GM18909 (cell line): ENCODE measurements around the gene CORO1C.
A peak's percentile ranks its signal among the peaks of the same experiment; 100 is the strongest.
"Not testable (repeated sequence)": the region's sequence is repeated elsewhere in the genome, so short reads cannot be mapped to it uniquely, and the experiment has no call there.

Source experiments
- ATAC-seq: cut with Tn5 transposase; IDR thresholded peaks from one replicate; pipeline ENCODE4 v1.9.1; 2021; ENCODE audit warnings: mild to moderate bottlenecking; ENCODE audit not compliant: unreplicated experiment, poor library complexity

CORO1C gene

DNA sequence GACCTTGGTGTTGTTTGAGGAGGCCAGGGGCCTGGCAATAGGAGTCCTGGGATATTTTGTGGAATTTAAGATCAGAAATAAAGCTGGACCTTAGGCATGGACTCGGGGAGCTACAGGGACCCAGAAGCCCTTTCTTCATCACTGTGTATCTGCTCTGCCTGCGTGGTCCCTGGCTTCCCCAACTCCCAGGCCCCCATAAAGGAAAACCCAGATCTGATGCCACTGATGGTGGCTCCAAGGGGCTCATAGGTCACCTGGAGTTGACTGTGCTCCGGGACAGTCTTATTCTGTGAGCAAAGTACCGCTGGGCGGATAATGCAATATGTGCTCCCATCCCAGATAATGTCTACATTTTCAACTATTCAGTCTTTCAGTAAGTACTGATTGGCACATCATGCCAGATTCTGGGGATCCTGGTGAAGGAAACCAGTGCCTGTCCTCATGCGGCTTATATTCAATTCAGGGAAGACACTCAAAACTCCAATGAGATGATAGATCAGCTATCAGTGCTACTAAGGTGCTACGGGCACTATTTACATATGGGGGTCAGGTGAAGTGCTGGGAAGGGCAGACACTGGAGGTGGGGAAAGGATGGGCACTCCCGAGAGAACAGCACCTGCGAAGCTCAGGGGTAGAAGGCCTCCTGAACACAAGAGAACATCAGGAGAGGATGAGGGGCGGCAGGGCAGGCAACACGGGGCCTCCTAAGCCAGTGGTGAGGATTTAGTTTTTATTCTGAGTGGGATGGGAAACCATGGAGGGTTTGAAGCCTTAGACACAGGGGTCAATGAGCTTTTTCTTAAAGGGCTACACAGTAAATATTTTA lies 92.1 kb downstream of the CORO1C start:
- ATAC-seq, result no peak

DNA sequence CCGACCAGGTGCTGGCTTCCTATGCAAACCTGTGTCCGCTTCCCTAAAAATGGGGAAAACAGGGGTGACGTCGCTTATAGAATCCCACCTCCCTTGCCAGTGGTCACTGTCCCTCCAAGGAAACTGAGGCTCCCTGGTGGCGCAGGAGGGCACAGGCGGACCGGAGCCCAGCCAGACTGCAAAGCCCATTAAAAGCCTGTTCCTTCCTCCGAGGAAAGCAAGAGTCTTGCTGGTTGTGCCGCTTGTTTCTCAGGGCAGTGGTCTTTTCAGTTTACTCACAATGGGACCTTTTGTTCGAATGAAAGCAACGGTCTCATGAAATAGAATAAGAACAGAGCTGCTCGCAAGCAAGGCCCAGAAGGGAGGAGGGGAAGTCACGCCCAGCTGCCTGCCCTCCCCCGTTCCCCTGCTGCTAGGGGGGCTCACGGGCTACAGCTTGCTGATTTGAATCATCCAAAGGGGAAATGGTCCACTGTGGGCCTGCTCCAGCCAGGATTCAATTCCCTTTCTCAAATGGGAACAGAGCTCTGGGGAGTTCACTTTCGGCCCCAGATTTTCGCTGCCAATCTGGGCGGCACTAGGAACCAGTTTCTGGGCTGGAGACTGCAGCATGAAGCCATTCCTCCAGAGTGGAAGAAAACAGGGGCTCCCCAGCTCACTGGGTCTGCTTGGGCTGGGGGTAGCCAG lies 93.0 kb downstream of the CORO1C start:
- ATAC-seq, result no peak

DNA sequence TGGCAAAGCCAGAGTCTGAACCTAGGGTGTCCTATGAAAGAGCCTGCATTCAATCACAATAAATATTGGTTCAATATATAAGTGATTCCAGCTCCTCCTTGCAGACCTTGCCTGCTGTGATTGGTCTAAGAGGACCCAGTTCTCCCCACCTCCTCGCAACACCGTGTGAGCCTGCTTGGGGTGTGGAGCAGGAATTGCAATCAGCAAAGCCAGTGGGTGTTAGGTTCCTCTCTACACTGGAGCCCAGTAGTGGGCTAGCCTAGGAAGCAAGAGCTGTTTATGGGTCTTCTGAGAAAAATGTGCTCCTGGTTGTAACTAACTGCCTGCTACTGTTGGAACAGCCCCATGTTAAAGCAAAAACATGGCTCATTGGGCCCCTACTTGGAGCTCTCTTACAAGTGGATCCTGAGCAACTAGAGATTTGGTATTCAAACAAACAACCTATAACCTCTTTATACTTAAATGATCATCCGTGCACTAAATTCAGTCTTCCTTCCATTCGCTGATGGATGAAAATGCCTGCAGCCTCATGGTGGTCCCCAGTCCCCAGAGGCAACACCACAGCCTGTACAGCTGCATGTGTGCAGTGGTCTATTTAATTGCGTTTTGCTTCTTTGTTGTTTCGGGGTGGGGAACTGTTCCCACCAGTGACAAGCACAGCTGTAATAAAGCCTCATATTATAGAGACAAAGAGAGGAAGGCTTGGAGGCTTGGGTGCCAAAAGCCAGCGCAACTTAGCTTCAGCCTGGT lies 93.9 kb downstream of the CORO1C start:
- no peak for ATAC-seq

DNA sequence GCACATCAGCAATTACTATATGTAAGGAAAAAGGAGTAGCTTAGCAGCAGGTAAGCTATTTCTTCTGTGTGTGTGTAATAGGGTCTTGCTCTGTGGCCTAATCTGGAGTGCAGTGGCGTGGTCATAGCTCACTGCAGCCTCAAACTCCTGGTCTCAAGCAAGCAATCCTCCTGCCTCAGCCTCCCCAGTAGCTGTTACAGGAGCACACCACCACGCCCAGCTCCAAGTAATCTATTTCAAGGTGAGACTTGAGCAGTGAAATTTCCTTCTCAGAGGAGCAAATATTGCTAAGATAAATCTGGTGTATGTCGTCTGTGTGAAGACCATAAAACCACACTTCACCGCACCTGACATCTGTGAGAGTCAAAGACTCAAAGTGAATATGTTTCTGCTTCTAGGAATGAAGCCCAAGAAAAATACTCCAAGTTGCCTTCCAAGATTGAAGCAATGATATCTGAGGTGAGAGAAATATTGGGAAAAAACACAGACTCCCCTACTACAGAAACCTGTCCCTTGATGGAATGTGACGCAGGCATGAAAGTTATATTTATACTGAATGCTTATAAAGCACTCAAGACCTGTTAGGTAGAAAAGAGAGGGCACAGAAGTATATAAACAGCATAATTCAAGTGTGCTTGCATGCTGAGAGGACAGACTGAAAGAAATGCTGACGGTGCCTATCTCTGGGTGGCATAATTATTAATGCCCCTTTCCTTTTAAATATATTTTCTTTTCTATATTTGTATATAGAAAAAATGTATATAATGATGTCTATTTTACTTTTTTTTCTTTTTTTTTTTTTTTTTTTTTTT lies 95.1 kb downstream of the CORO1C start:
- no peak for ATAC-seq

DNA sequence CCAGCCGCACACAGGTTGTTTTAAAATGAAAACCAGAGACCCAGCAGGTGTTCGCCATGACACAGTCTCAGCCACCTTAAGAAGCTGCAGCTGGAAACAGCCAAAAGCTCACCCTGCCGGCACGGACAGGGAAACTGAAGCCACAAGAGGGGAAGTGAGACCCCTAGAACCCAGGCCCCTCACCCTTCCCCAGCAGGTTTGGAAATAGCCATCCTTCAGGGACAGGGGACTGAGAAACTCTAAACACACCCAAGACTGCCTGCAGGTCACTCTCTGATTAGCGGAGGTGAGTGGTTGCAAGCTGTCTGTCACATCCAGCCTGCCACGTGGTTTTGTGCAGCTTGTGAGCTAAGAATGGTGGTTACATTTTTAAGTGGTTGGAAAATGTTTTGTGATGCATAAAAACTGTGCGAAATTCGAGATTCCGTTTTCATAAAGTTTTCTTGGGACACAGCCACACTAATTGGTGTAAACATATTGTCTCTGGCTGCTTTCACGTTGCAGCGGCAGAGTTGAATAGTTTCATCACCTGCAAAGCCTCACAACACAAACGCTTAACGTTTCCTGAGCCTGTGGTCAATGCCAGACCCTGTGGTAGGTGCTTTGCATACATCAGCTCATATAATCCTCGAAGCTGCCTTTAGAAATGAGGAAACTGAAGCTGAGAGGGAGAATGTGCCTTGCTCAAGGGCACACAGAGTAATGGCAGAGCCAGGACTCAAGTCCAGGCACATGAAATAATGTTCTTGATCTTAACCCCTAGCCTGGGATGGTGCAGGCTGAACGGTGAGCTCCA lies 95.9 kb downstream of the CORO1C start:
- ATAC-seq, result peak; percentile 52

DNA sequence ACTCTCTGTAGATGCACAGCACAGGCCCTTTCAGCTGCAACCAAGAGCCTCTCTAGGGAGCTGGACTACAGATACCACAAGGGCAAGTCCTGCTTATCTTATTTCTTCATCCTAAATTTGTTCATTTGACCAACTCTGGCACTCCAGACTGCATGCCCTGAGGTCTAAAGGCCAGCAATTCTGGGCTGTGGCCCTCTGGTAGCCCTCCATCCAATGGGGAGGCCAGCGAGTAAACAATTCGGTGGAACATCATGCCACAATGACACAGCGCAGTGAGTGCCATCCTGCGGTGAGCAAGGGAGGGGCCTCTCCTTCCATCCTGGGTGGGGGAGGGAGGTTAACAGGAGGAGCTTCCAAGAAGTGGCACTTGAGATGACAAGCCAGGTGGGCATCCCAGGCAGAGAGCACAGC lies 97.0 kb downstream of the CORO1C start:
- ATAC-seq, result no peak

DNA sequence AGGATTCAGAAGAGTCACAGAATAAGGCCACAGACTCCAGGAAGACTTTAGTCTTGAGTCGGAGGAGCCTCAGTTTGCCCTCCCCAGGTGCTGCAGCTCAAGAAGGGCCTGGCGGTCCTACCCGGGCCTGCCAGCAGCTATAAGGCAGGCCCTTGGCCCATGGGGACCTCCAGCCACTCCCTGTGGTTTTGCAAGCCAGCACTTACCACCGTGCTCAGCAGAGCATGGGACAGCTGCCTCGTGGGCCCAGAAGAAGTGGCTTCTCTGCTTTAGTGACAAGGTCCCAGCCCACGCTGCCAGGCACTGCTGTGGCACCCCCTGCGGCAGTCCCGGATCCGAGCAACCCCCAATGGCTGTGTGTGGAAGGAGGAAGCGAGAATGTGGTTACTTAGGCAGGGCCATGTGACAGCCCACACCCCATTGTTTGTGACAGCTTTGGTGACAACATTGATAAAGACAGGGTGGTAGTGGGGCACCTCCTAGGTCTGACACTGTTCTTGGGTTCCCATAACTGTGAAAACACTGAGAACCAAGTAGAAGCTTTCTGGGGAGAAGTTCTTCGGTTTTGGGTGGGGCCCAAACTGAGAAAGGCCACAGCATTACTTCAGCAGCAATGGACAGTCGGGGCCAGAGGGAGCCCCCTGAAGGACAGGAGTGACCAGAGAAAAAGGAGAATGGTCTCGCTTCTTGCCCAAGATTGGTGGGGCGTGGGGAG lies 97.6 kb downstream of the CORO1C start, which contains the start of gene SELPLG:
SELPLG (minus strand) TSS at position 361 of the 715 bp plus-strand sequence. CDS start 9,587 bp downstream, outside the sequence.
- ATAC-seq, result peak; percentile 61

DNA sequence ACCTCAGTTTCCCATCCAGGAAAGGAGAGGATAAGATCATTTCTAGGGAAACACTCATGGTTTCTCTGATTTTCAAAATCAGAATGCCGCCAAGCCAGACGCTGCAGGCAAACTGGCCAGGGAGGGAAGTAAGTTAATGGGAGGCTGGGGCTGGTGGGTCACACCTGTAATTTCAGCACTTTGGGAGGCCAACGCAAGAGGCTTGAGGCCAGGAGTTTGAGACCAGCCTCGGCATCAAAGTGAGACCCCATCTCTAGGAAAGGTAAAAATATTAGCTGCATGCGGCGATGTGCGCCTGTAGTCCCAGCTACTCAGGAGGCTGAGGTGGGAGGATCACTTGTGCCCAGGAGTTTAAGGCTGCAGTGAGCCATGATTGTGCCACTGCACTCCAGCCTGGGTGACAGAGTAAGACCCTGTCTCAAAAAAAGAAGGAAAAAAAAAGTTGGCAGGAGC lies 98.2 kb downstream of the CORO1C start:
- ATAC-seq, result no peak

DNA sequence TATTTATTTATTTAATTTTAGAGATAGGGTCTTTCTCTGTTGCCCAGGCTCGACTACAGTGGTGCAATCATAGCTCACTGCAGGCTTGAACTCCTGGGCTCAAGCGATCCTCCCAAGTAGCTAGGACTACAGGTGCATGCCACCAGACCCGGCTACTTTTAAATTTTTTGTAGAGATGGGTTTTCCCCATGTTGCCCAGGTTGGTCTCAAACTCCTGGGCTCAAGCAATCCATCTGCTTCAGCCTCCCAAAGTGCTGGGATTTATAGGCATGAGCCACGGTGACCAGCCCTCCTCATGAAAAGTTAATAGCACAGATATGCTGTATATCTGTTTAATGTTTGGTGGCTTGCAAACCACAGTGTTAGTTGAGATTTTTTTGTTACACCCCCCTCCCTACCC lies 100.1 kb downstream of the CORO1C start:
- ATAC-seq, result not testable (repeated sequence)

DNA sequence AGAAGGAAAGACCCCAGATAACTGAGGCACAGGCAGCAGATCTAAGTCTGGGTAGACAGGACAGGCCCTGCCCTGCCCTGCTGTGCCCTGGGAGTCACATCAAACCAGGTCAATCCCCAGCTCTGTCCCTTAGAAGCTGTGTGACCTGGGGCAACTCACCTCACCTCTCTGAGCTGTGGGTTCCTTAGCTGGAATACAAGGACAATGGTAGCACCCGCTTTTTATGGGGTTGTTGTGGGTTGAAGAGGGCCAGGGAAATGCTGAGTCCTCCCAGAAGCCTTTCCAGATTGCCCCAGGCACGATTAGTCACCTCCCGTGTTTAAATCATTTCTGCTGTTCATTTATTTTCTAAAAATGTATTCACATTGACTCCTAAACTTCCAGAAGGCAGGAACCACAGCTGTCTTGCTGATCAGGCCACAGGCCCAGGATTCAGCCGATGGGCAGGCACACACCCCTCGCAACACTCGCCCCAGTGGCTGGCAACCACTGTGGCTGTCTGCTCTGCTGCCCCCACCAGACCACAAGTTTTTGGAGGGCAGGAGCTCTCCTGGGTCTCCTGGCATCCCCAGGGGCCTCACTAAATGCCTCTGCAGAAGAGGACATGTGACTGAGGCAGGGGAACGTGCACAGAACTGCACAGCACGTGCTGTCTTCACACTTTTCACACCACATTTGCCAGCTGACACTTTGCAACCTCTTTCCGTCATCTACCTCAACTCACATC lies 100.7 kb downstream of the CORO1C start:
- no peak for ATAC-seq

DNA sequence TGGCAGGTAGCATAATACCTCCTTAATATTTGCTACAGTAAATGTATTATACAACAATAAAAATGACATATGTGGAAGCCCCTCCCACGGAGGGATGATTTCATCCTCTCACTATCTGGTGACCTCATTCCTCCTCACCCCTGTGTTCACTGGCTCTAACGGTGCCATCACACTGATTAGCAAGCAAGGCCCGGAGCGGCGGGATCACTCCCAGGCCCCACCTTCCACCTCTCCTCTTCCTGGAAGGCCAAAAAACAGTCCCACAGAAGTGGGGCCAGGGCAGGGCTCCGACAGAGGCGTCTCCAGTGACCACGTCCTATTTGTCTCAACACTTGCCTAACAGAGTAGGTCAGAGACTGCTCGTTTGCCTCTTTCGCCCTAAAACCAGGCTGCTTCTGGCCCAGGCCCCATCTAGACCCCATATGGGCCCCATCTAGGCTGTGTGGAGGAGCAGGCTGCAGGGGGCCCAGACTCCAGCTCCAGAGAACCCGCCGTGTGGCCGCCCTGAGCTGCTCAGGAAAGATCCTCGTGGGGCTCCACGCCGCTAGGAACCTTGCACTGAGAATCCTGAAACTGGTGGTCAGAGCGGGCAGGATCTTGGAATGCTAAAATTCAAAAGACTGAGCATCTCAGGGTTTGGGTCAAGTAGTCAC lies 101.4 kb downstream of the CORO1C start:
- no peak for ATAC-seq

DNA sequence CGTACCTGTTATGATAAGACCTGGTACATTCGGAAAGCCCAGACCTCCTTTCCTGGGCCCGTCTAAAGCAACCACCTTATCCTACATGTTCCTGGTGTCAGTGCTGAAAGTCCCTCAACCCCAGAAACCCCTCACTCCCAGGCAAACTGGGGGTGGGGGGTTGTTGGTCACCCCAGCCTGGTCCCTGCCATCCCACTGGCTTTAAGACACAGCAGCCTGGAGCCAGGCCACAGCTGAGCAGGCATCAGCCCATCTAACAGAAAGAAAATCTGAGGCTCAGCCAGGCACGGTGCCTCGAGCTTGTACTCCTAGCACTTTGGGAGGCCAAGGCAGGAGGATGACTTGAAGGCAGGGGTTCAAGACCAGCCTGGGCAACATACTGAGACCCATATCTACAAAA lies 102.2 kb downstream of the CORO1C start:
- no peak for ATAC-seq

DNA sequence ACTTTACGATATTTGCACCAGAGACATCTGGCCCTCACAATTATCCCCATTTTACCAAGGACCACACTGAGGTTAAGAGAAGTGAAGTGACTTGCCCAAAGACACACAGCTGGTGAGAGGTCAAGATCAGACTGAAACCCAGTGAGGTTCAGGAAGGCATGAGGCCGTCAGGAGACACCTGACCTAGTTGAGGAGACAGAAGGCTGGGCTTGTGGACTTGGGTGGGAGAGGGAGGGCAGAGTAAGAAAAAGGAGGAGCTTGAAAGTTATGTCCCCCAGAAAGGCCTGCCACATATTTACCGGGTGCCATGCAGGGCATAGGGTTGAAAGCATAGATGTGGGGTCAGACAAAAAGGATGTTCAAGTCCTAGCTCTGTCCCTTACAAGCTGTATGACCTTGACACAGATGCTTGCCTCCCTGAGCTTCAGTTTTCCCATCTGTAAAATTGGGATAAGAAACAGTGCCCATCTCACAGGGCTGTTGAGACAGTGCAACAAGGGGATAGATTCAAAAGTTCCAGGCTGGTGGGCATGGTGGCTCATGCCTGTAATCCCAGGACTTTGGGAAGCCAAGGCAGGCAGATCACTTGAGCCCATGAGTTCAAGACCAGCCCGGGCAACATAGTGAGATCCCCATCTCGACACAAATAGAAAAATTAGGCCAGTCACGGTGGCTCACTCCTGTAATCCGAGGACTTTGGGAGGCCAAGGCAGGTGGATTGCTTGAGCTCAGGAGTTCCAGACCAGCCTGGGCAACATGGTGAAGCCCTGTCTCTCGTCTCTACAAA lies 104.0 kb downstream of the CORO1C start:
- ATAC-seq, result no peak

DNA sequence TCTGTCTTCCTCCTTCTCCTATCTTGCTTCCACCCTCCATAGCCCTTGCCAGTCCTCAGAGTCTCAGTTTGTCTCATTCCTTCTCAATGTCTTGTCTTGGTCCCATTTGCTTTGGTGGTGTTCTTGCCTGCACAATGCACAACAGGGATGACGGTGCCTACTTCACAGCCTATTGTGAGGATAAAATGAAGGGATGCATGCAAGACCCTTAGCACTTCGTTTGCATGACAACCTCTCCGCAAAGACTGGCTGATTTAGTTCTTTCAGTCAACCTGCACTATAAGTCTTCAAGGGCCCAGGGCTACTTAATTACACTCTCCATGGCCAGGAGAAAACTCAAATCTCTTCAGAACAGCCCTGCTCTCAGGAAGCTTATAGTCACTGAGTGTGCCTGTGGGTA lies 106.1 kb downstream of the CORO1C start:
- ATAC-seq, result no peak

DNA sequence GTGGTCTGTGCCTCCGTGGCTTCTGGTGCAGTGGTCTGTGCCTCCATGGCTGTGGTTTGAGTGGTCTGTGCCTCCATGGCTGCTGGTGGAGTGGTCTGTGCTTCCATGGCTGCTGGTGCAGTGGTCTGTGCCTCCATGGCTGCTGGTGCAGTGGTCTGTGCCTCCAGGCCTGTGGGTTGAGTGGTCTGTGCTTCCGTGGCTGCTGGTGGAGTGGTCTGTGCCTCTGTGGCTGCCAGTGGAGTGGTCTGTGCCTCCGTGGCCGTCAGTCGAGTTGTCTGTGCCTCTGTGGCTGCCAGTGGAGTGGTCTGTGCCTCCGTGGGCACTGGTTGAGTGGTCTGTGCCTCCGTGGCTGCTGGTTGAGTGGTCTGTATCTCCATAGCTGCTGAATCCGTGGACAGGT lies 107.7 kb downstream of the CORO1C start:
- ATAC-seq, result no peak

DNA sequence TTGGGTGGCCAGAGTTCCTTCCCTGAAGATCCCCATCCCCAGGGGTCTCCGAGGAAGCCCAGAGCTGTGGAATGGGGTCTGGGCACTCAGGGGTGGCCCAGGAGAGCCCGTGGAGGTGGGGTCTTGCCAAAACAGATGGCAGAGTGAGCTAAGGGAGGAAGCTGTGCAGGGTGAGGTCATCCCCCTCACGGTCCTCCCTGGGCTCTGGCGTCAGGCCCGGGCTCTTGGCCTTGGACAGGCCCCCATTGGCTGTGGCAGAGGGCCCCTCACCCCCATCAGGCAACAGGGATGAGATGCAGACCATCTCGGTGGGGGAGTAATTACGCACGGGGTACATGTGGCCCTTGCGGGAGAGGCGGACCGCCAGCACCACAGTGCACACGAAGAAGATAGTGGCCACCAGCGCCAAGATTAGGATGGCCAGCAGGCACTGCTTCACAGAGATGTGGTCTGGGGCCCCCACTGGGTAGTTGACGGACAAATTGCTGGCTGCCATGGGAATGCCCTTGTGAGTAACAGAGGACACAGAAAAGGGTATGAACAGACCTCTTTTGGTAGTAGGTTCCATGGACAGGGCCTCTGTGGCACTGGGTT lies 108.3 kb downstream of the CORO1C start:
- no peak for ATAC-seq
